ENCODE measurements around the gene C4BPA.

Gene C4BPA

DNA sequence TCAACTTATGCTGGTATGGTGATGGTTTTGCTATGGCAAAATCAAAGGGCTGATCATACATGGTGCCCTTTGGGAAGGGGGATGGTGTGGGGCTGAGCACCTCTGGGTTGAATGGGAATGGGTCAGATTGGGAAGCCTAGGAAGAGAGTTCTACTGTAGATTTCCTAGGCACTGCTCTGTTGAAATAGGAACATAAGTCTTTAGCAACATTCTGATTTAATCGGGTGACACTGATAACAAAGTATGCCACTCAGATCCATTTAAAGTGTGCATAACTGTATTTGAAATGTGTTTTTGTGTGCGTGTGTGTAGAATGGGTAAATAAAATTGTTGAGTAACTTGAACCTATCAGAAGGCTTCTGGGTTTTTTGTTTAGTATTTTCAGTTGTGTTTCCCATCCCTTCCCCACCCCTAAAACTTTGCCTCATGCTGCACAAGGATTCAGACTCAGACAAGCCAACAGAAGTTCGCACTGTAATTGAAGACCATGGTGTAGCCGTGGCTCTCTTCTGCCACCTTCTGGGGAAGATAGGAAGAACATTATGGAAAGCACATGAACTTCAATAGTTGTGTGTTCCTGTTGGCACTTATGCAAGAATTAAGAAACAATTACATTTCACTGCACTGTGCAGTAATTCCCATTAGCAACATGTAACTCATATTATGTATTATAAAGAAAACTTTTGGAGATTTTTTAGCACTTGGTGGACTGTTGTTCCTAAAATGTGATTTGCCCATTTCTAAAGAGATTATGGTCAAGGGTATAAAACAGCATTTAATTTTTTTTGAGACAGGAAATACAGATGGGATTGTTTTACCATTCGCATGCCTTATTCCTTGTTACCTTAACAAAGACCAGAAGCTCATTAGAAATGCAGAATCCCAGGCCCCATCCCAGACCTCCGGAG, 26.3 kb upstream of the C4BPA start:
- DNase-seq = peak; percentile 12 to 87 (median 47)

DNA sequence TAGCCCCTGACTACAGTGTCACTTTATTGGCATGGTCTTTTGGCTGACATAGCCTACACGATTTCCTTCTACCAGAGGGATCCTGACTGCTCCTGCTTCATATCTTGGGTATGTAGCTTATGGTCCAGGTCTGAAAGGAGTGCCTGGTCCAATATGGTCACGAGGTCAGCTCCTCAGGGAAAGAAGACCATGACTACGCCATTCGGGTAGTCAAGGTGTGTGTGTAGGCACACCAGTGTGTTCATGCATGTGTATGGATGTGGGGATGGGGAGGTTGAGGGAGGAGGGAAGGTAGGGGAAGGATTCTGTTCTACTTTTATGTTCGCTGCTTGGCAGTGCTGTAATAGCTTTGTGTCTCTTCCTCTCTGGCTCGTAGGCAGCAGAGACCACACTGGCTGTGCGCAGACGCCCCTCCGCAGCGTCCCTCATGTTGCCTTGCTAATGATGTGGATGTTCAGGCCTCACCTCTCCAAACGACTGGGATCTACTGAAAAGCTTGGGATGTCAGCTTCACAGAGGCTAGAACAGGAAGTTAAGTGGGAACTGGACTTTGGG, 25.4 kb upstream of the C4BPA start:
- DNase-seq = no peak

DNA sequence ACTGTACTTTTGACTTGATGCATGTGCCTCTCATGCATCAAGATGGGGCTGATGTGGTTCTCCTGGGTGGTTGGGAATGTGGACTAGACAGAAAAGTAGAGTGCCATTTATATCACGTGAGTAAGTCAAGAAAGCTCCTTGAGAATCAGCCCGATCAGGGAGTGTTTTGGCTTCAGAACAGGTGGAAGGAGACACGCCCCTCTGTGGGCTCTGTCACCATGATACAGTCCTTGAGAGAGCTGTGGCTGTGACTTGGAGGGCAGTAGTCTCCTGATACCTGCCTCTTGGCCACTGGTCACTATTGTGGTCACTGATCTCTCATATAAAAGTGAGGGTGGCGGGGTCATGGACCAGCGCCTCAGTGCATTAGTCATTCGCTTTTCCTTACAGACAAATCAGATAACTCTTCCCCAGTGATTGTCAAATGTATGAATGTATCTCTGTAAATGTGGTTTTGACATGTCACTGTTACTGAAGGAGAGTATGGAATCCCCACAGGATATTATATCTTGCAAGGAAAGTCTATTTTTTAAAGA, 24.3 kb upstream of the C4BPA start:
- DNase-seq = no peak

DNA sequence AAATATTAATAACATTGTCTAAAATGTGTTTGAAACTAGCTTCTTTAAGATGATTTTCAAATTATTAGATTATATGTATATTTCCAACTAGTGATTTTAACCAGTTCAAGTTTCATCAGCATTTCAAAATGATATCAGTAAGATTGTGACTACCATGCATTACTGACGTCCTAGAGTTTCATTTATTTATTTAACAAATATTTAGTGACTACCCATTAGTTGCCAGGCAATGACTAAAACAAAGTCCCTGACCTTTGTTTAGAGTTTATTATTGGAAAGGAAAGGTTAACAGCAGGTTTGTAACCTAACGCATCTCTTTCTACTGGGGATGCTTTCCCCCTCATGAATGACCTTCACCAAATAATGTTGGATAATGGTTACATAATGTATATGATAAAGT, 22.9 kb upstream of the C4BPA start:
- no peak for DNase-seq

- no peak for DNase-seq
These were observed 22.2 kb upstream of the C4BPA start for GRCh38 chr1:207081806-207082205.

- DNase-seq = no peak
These were observed 19.8 kb upstream of the C4BPA start for GRCh38 chr1:207084232-207084631.

DNA sequence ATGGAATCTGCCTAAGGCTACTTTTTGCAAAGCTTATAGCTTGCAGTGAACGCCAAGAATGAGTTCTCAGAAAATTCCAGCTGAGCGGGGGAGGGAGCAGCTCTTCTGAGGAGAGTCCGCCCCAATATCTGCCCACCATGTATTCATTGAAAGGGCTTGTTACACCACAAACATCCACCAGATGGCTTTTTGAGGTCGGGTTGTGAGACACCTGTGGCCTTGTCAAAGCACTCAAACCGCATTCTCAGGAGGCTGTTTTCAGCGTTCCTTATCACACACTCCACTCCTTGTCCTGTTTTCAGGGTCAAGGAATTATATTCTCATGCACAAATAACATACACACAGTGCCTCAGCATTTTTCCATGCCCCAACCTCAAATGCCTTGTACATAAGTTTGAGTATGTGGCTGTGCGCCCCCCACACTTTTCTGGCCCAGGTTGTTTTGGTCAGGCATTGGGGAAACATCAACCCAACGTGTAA, 19.3 kb upstream of the C4BPA start:
- peak in 4 of 6 experiments; percentile 40 to 68 (median 54) for DNase-seq

GRCh38 chr1:207085887-207086286, 18.1 kb upstream of the C4BPA start:
- no peak for DNase-seq

DNA sequence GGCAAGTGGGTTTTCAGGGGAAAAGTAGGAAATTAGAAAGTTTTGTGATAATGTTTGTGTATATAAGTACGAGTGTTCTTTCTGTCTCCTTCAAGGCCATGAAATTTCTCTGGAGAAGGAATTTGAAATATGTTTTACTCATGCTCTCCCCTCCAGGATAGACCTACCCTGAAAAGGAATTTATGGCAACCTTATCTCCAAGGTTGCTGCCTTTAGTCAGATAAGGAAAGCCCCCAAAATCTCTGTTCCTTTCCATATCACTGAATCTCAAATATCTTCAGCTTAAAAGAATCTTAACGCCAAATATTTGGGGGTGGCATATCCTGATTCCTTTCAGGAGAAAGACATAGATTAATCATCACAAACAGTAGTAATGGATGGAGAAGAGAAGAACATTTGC, 15.9 kb upstream of the C4BPA start:
- DNase-seq = no peak

- DNase-seq = peak in 5 of 6 experiments; percentile 13 to 54 (median 36)
These were observed 15.1 kb upstream of the C4BPA start, which contains the start of gene C4BPB for GRCh38 chr1:207088701-207089626. Gene C4BPB (plus strand): TSS chr1:207088860. CDS start chr1:207089532, 672 bp downstream.

GRCh38 chr1:207089627-207090355, 14.2 kb upstream of the C4BPA start:
- DNase-seq = no peak

- no peak for DNase-seq
These were observed 12.7 kb upstream of the C4BPA start for GRCh38 chr1:207091200-207091908.

DNA sequence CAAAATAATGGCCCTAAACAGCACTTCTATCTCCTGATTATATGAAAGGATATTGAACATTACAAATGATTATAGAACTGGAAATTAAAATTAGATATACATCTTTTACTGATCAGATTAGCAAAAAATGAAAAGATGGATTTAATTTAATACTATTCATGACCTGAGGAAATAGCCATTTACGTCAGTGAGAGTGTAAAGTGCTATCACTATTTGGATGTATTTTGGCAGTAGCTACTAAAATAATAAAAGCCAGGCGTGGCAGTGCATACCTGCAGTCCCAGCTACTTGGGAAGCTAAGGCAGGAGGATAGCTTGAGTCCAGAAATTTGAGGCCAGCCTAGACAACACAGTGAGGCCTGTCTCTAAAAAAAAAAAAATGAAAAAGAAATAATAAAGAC, 10.1 kb upstream of the C4BPA start:
- DNase-seq = no peak

- no peak for DNase-seq
These were observed 6.1 kb upstream of the C4BPA start for GRCh38 chr1:207097871-207098324.

DNA sequence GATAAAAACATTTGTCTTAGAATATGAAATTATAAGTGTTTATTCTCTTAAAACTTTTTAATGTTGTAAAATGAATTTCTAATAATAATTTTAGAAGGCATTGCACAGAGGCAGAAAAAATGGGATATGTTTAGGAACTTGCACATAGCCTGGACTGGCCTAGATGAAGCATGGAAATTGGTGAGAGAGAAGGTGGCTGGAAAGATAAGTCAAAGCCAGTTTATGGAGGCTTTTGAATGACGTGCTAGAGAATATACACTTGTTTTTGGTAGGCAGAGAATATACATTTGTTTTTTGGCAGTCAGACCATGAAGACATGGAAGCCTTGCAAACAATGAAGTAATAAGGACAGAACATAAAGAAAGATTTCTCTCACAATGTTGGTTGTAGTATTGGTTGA, 2.3 kb upstream of the C4BPA start:
- no peak for DNase-seq

DNA sequence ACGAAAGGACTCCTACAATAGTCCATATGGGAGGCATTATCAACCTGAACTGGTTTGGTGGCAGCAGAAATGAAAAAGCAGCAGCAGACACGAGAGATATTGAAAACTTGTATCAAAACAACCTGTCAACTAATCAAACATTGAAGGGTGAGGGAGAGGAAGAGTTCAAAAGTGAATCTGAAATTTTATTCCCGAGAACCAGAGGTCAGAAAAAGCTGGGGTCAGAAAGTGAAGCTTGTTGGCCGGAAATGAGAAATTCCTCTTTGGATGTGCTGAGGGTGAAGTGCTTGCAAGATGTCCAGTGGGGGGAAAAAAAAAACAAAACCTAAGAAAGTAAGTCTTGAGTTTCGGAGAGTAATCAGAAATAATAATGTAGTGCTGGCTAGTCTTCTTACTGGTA, 1.9 kb upstream of the C4BPA start:
- no peak for DNase-seq

- DNase-seq = no peak
These were observed 1.4 kb upstream of the C4BPA start for GRCh38 chr1:207102659-207103058.

DNA sequence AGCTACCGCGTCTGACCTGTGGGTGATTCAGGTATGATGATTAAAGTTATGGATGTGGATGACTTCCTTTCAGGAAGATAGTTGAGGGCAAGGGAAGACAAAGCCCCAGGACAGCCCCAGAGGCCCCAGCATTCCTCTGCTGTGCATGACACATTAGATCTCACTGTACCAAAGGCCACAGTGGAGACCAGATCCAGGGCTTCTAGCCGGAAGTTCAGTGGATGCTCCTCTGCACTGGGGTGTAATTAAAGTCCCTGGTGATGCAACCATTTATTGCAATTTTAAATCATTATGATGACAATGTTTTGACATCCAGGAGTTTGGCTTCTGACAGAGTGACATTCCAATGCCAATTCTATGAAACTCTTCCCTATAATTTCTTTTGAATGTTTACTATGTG, 5.0 kb downstream of the C4BPA start:
- DNase-seq = no peak

DNA sequence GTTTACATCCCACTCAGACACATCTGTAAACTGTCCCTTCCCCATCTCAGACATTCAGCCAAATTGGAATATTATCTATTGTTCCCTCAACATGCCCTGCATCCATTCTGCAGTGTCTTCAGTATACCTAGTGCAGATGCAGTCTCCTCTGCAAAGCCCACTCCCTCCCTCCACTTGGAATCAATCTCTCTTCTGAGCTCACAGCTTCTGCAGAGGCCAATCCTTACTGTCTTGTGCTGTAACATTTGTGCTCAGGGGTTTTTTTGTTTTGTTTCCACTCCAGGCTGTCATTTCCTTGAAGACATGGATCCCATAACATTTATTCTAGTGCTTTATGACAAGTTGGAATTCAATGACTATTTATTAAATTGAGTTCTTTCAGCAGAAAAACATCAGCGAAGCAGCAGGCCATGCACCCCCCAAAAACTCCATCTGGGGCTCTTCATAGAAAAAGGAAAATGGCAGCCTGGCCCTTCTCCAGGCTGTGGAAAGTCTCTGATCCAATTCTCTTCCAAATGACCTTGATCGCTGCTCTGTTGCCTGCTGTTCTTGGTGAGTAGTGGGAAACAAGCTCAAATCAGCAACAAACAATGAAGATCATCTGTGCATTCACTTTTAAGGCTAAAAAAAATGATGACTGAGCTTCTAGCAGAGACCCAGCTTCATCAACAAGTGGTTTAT, 8.7 kb downstream of the C4BPA start:
- no peak for DNase-seq

DNA sequence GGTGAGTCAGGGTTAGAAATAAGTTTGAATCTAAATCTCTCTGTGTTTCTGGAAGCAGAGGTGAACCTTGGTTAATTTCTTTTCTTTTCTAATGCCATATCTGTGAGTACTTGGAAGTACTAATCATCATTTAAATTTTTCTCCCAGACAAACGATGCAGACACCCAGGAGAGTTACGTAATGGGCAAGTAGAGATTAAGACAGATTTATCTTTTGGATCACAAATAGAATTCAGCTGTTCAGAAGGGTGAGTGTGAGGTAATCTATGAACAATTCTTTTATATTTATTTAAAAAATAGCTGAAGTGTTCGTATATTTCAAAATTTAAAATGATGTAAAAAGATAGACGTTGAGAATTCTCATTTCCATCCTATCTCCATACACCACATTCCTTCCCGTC, 11.2 kb downstream of the C4BPA start:
- no peak for DNase-seq

DNA sequence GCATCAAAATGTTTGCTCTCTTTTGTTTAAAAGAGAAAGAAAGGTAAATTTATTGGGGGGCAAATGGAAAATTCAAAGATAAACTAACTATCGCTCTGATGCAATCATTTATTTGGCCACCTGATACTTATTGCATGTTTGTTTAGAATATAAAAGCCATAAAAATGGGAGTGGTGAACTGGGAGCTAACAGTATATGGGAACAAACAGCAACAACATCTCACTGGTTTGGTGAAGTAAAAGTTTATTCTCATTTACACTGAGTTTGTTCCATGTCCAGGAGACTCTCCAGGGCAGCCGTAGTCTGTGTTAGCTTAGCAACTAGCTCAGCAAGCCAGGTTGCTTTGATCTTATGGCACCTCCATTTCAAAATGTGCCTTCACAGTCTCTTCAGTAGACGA, 20.4 kb downstream of the C4BPA start:
- DNase-seq = no peak
